DMS53 treated with DMSO at 0.1 percent for 48 hours (cell line): ENCODE results near the gene GCNT2.
"Not testable (repeated sequence)": the region's sequence is repeated elsewhere in the genome, so short reads cannot be mapped to it uniquely, and the experiment has no call there.

Experiments
- DNase-seq: peaks from one replicate; lab custom pipeline; 2025; ENCODE audit not compliant: unreplicated experiment; lab: John Stamatoyannopoulos, UW

GCNT2 gene

GRCh38 chr6:10578723-10579122 lies 57.6 kb downstream of the GCNT2 start:
- DNase-seq = no peak

DNA sequence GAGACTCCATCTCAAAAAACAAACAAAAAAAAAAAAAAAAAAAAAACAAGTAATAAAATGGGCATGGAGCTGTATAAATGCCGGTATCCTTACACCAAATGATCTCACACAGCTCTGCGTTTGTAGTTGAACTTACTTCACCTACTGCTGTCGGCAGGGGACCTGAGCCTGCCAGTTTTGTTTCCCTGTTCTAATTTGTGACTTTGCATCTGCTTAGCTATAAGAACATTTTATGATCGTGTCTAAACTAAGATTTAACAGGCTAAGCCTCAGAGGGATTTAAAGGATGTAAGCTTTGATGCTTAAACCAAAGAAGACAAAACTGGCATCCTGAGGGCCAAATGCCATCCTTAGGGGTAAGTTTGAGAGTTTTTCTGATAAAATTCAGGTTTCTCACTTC lies 58.7 kb downstream of the GCNT2 start:
- DNase-seq = no peak

DNA sequence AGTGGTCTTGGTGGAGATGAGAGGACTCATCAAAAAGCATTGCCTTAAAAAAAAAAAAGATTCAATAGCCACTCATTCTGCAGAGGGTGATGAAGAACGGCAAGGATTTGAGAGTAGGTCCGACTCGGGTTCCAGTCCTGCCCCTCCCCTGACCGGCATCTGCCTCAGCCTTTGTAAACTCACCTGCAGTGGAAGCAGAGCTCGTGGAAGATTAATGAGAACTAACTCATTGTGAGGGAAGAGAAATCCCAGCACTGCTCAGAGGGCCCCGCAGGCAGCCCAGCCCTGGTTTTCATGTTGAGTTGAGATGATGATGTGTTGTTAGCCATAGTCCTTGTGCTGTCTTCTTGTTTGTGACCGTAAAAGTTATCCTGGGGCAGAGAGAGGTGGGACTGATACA lies 59.4 kb downstream of the GCNT2 start:
- no peak for DNase-seq

GRCh38 chr6:10581402-10581801 lies 60.3 kb downstream of the GCNT2 start:
- DNase-seq = not testable (repeated sequence)

GRCh38 chr6:10582774-10583508 lies 61.8 kb downstream of the GCNT2 start:
- DNase-seq = peak; percentile 21

DNA sequence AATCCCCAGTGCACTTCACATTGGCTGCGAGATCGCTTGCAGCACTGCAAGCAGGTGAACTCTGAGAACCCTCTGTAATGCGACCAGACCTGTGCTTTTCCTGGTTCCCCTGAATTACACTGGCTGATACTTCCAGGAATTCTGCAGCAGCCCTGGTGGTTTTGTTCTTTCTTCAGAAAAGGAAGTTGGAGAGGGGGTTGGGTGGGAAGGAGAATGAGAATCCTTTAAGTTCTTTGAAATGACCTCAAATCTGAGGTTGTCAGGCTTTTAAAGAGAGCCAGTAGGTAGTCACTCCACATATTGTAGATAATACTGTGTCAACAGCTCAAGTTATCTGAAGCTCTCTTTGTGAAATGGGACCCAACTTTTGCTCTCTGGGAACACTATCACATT lies 62.4 kb downstream of the GCNT2 start:
- DNase-seq = no peak

- no peak for DNase-seq
Observed at GRCh38 chr6:10584607-10585006, 63.5 kb downstream of the GCNT2 start.

DNA sequence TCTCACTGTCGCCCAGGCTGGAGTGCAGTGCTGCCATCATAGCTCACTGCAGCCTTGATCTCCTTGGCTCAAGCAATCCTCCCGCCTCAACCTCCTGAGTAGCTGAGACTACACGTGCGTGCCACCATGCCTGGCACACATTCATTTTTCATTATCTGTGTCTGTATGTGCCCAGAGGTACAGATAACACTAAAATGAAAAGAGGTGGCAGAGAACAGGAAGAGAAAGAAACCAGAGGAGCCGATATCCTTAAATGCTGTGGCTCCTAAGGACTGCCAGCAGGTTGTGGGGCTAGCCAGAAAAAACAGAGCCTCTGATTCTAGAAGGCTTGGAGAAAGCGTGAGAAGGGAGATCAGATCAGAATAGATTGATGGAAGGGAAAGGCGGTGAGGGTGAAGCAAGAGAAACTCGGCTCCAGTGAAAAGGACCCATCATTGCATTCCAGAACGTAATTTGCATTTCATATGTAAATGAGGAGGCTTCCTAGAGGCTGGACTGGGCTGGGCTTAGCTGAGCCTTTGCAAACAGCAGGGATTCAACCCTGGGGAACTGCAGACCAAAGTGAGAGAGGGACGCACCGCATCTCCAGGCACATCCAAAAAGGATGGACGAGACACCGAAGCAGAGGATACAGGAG lies 64.2 kb downstream of the GCNT2 start:
- no peak for DNase-seq

DNA sequence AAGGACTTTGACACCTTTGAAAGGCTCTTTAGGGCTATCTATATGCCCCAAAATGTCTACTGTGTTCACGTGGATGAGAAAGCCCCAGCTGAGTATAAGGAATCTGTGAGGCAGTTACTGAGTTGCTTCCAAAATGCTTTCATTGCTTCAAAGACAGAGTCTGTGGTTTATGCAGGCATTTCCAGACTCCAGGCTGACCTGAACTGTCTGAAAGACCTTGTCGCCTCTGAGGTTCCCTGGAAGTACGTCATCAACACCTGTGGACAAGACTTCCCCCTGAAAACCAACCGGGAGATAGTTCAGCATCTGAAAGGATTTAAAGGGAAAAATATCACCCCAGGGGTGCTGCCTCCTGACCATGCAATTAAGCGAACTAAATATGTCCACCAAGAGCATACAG lies 65.2 kb downstream of the GCNT2 start:
- no peak for DNase-seq

DNA sequence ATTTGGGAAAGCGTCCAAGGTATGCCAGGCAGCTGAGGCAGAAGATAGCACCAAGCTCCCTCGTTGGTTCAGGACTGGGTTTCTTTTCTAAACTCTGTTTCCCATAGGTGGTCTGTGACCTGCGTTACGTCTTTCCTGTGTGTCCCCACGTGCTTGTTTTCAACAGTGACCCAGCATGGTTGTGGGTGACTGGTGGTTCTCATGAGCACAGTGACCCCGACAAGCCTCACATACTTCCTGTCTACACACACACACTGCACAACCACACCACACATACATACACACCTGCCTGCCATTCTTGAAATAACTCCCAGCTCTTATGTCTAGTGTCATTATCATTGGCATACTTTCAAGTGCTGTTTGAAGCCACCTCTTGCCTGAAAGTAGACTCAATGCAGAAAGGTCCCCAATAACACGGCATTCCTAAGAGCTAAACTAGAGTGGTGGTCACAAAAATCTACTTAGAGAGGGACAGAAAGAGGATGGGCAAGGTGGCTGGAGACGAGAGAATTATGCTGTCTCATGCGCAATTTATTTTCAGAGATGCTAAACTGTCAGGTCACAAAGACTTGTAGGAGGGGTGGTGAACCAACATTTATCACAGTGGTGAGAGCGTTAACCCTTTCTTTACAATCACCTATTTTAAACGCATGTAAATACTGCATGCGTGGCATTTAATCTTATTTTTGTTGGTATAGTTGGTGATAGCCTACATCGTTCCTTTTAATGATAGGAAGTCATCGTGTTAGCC lies 66.7 kb downstream of the GCNT2 start:
- DNase-seq = no peak

DNA sequence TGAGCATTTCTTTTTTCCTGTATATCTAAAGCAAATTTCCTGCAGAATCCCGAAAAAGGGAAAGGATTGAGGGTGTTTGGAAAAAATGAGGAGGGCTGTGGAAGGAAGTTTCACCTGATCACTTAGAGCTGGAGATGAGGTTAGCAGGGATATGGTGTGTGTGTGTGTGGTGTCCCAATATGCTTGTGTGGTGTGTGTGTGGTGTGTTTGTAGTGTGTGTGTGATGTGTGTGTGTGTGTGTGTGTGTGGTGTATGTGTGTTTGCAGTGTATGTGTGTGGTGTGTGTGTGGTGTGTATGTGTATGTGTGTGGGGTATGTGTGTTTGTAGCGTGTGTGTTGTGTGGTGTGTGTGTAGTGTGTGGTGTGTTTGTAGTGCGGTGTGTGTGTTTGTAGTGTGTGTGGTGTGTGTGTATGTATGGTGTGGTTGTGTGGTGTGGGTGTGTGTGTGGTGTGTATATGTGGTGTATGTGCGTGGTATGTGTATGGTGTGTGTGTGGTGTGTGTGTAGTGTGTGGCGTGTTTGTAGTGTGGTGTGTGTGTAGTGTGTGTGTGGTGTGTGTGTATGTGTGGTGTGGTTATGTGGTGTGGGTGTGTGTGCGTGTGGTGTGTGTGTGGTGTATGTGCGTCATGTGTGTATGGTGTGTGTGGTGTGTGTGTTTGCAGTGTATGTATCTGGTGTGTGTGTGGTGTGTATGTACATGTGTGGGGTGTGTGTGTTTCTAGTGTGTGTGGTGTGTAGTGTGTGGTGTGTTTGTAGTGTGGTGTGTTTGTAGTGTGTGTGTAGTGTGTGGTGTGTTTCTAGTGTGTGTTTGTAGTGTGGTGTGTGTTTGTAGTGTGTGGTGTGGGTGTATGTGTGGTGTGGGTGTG lies 67.6 kb downstream of the GCNT2 start:
- DNase-seq = no peak

DNA sequence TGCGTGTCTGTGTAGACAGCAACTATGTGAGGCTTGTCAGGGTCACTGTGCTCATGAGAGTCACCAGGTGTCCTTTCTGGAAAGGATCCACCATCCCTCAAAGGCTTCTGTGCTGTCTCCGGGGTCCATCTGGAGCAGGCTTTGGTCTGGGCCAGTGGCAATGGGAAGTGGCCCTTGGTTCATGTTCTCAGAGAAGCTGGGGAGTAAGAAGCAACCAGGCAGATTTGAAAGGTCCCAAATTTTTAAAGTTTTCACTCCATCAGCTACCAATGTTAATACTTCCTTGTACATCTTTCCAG lies 68.2 kb downstream of the GCNT2 start:
- DNase-seq = no peak

DNA sequence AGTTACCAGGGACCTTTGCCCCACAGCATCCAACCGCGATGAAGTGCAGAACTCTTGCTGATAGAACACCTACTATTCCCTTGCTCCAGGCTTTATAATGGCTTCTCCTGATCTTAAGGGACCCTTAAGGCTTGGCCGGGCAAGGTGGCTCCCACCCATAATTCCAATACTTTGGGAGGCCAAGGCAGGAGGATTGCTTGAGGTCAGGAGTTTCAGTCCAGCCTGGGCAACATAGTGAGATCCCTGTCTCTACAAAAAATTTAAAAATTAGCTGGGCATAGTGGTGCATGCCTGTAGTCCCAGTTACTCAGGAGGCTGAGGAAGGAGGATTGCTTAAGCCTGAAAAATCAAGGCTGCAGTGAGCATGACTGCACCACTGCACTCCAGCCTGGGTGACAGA lies 68.8 kb downstream of the GCNT2 start:
- DNase-seq = no peak

DNA sequence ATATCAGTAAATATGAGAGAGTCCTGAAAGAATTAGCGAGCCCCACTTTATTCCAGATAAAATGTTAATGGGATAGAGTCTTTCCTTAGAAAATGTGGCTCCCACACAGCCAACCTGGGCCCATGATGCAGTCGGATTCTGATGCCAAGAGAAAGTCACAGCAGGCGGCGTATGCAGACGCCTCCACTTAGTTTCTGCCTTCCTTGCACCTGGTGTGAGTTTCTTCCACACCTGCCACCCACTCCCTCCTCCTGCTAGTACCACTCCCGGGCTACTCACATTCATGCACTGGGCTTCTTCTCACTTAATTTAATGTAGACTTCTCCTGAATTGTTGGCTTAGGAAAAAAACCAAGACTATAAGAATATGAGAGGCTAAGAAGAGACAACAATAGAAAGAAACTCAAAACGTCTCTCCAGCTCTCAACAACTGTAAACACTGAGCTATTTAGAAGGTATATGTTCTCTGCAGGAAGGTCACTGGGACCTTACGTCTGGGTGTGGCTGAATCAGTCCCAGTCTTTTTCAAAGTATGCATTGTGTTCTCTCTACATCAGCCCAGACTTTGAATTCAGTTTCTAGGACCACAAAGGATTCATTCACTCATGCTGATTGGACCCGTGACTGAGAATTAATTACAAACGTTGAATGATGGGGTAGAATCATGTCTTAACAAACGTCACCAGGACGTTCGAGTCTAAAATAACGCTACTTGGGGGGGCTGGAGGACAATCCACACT lies 70.4 kb downstream of the GCNT2 start:
- DNase-seq = no peak

GRCh38 chr6:10595731-10596664 lies 74.8 kb downstream of the GCNT2 start:
- DNase-seq = no peak

DNA sequence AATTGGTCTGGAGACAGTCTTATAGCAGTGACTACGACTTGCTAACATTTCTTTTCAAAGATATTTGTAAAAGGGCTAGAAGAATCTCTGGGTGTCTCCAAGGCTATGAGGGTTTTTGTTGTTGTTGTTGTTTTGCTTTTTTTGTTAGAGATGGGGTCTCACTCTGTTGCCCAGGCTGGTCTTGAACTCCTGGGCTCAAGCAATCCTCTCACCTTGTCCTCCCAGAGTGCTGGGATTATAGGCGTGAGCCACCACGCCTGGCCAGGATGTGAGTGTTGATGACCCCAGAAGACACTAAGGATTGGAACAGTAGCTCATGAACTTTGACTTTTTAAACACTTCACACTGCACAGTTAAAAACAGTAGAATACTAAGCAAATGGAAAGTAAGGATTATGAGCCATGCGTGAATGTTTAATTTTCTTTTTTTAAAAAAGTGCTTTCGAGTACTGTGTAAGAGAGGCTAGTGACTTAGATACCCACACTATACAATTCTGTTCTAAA lies 76.4 kb downstream of the GCNT2 start:
- DNase-seq = no peak

DNA sequence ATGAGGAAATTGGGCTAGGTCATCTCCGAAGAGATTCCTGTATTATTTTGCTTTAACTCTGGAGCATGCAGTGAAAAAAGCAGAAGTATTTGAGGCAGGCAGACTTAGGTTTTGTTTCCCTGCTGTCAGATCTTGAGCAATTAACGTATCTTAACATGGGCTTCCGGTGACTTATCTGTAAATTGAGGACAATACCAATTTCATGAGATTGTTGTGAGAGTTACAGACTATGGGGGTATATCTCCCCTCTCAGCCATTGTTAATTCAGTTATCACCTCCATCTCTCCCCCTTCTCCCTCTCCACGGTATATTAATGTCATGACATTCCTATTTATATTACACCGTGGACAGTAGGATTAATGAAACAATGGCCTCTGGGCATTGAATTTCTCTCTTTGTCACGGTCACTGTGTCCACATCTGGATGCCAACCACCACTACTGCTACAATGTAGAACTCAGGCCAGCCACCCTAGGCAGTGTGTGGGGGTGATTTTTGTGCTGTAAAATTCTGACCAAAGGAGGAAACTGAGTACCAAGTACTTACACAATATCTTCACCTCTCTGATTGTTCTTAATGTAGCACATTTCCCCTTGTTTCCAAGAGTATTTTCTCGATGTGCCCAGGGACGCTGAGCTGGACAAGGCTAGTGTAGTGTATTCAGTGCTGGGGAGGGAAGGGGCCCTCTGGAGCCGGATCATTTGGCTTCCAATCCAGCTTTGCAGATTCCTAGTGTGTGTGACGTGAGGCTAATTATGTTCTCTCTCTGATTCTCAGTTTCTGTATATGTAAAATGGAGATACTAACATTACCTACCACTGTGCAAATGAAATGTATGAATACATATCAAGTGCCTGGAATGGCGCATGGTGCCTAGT lies 77.2 kb downstream of the GCNT2 start:
- peak; percentile 16 for DNase-seq

DNA sequence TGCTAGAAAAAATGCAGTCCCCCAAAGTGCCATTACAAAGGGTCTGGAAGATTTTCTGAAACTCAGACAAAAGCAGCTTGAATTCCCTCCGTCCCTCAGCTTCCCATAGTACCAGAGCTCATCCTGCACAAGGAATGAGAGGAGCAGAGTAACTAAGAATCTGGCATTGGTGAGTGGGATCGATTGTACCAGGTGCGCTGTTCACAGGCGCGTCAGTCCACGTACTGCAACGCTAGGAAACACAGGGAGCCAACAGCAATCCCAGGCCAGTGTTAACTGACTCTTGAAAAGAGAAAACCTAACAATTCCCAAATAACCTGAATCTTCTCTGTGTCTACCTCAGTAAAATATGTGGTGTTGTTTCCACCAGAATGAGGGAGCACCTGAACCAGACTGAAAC lies 77.9 kb downstream of the GCNT2 start:
- DNase-seq = no peak

DNA sequence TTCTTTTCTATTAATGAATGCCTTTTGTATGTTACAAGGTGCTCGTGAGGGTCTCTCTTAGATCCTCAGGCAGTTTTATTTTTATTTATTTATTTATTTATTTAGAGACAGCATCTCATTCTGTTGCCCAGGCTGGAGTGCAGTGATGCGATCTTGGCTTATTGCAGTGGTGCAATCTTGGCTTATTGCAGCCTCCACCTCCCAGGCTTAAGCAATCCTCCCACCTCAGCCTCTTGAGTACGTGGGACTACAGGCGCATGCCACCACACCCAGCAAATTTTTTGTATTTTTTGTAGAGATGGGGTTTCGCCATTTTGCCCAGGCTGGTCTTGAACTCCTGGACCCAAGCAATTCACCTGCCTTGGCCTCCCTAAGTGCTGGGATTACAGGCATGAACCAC lies 79.5 kb downstream of the GCNT2 start:
- DNase-seq = not testable (repeated sequence)
